SK-N-SH treated with all-trans-retinoic acid at 6 μM for 48 hours (cell line): ENCODE measurements around the gene EPN3.
A peak's percentile ranks its signal among the peaks of the same experiment; 100 is the strongest.

ENCODE experiments used
- ATAC-seq: fragments of 200-7000 bp; cut with Tn5 transposase; 3 replicates; pipeline ENCODE4 v1.9.1; 2020; ENCODE audit warnings: mild to moderate bottlenecking, moderate library complexity
- CSDC2 ChIP-seq: fragments of 250-450 bp; sonication (Bioruptor Pico); IDR thresholded peaks from 2 replicates; pipeline ENCODE4 v1.5.0; 2020; ENCODE audit warnings: mild to moderate bottlenecking, moderate library complexity
- CSRNP3 ChIP-seq: fragments of 250-450 bp; sonication (Bioruptor Pico); IDR thresholded peaks from 2 replicates; pipeline ENCODE4 v1.5.1; 2021; ENCODE audit warnings: mild to moderate bottlenecking, moderate library complexity
- ESRRG ChIP-seq: fragments of 250-450 bp; sonication (Bioruptor Pico); IDR thresholded peaks from 2 replicates; pipeline ENCODE4 v1.6.1; 2021; ENCODE audit warnings: mild to moderate bottlenecking
- GLIS3 ChIP-seq: fragments of 250-450 bp; sonication (Bioruptor Pico); IDR thresholded peaks from 2 replicates; pipeline ENCODE4 v1.5.0; 2020; ENCODE audit warnings: mild to moderate bottlenecking, moderate library complexity
- ISL1 ChIP-seq: fragments of 250-450 bp; sonication (Bioruptor Pico); IDR thresholded peaks from 2 replicates; pipeline ENCODE4 v2.1.2; 2022; ENCODE audit warnings: mild to moderate bottlenecking, moderate library complexity
- OSR1 ChIP-seq: fragments of 250-450 bp; sonication (Bioruptor Pico); IDR thresholded peaks from 2 replicates; pipeline ENCODE4 v1.8.0; 2022; ENCODE audit warnings: moderate library complexity, mild to moderate bottlenecking, inconsistent platforms
- PATZ1 ChIP-seq: fragments of 250-450 bp; sonication (Bioruptor Pico); IDR thresholded peaks from 2 replicates; pipeline ENCODE4 v1.8.0; 2020; ENCODE audit warnings: mild to moderate bottlenecking, moderate library complexity, borderline replicate concordance
- PPARA ChIP-seq: fragments of 250-450 bp; sonication (Bioruptor Pico); IDR thresholded peaks from 2 replicates; pipeline ENCODE4 v1.5.0; 2020; ENCODE audit warnings: mild to moderate bottlenecking, borderline replicate concordance
- RARB ChIP-seq: fragments of 250-450 bp; sonication (Bioruptor Pico); IDR thresholded peaks from 2 replicates; pipeline ENCODE4 v1.8.0; 2021; ENCODE audit warnings: mild to moderate bottlenecking, moderate library complexity
- SNAI2 ChIP-seq: fragments of 250-450 bp; sonication (Bioruptor Pico); IDR thresholded peaks from 2 replicates; pipeline ENCODE4 v1.5.0; 2020; ENCODE audit warnings: mild to moderate bottlenecking, moderate library complexity
- TCF4 ChIP-seq: fragments of 250-450 bp; sonication (Bioruptor Pico); IDR thresholded peaks from 2 replicates; pipeline ENCODE4 v1.8.0; 2021; ENCODE audit warnings: mild to moderate bottlenecking, moderate library complexity, borderline replicate concordance
- TOX ChIP-seq: fragments of 250-450 bp; sonication (Bioruptor Pico); IDR thresholded peaks from 2 replicates; pipeline ENCODE4 v1.8.0; 2021; ENCODE audit warnings: mild to moderate bottlenecking, moderate library complexity, borderline replicate concordance
- ZC3H10 ChIP-seq: fragments of 250-450 bp; sonication (Bioruptor Pico); IDR thresholded peaks from 2 replicates; pipeline ENCODE4 v1.5.1; 2021; ENCODE audit warnings: mild to moderate bottlenecking, moderate library complexity
- ZFP3 ChIP-seq: fragments of 250-450 bp; sonication (Bioruptor Pico); IDR thresholded peaks from 2 replicates; pipeline ENCODE4 v1.5.0; 2020; ENCODE audit warnings: mild to moderate bottlenecking, moderate library complexity
- ZFP30 ChIP-seq: fragments of 450-650 bp; formaldehyde crosslinking; IDR thresholded peaks from 2 replicates; pipeline ENCODE4 v1.5.0; 2022; ENCODE audit warnings: mild to moderate bottlenecking, moderate library complexity
- ZNF565 ChIP-seq: fragments of 450-650 bp; formaldehyde crosslinking; conservative IDR thresholded peaks from 2 replicates; pipeline ENCODE4 v1.5.0; 2020; ENCODE audit warnings: low read depth, mild to moderate bottlenecking, moderate library complexity
- ZNF70 ChIP-seq: fragments of 450-650 bp; formaldehyde crosslinking; IDR thresholded peaks from 2 replicates; pipeline ENCODE4 v1.5.0; 2020; ENCODE audit warnings: mild to moderate bottlenecking, moderate library complexity
- ZNF8 ChIP-seq: fragments of 450-650 bp; formaldehyde crosslinking; IDR thresholded peaks from 2 replicates; pipeline ENCODE4 v1.5.0; 2020; ENCODE audit warnings: mild to moderate bottlenecking, moderate library complexity
- TF ChIP-seq, protein P1 (sequence below): fragments of 250-450 bp; sonication (Bioruptor Pico); IDR thresholded peaks from 2 replicates; pipeline ENCODE4 v1.5.0; 2020; ENCODE audit warnings: mild to moderate bottlenecking, moderate library complexity
- TF ChIP-seq, protein P2 (sequence below): fragments of 250-450 bp; sonication (Bioruptor Pico); IDR thresholded peaks from 2 replicates; pipeline ENCODE4 v1.8.0; 2021; ENCODE audit warnings: low read depth, mild to moderate bottlenecking, moderate library complexity, borderline replicate concordance
- TF ChIP-seq, protein P3 (sequence below): fragments of 250-450 bp; sonication (Bioruptor Pico); IDR thresholded peaks from 2 replicates; pipeline ENCODE4 v1.5.1; 2020; ENCODE audit warnings: low read depth, mild to moderate bottlenecking, moderate library complexity

Gene EPN3

GRCh38 chr17:50532452-50533024 is at the start of gene EPN3:
Gene EPN3, plus strand, starts transcription at chr17:50532735. Its CDS starts 3,822 bp downstream, at chr17:50536557.
- peak; percentile 79 for ATAC-seq
- no peak for TF ChIP-seq OSR1 (CRISPR knock-in tag)
- TF ChIP-seq TOX (CRISPR knock-in tag) = no peak
- TF ChIP-seq CSRNP3 (CRISPR knock-in tag) = no peak
- TF ChIP-seq GLIS3 (CRISPR knock-in tag) = no peak
- no peak for TF ChIP-seq SNAI2 (CRISPR knock-in tag)
- TF ChIP-seq ZFP3 (CRISPR knock-in tag) = no peak
- no peak for TF ChIP-seq ZC3H10 (CRISPR knock-in tag)
- TF ChIP-seq RARB (CRISPR knock-in tag) = no peak
- no peak for TF ChIP-seq ESRRG (CRISPR knock-in tag)
- no peak for TF ChIP-seq PPARA (CRISPR knock-in tag)
- TF ChIP-seq TCF4 (CRISPR knock-in tag) = no peak
- TF ChIP-seq, protein P1, sequence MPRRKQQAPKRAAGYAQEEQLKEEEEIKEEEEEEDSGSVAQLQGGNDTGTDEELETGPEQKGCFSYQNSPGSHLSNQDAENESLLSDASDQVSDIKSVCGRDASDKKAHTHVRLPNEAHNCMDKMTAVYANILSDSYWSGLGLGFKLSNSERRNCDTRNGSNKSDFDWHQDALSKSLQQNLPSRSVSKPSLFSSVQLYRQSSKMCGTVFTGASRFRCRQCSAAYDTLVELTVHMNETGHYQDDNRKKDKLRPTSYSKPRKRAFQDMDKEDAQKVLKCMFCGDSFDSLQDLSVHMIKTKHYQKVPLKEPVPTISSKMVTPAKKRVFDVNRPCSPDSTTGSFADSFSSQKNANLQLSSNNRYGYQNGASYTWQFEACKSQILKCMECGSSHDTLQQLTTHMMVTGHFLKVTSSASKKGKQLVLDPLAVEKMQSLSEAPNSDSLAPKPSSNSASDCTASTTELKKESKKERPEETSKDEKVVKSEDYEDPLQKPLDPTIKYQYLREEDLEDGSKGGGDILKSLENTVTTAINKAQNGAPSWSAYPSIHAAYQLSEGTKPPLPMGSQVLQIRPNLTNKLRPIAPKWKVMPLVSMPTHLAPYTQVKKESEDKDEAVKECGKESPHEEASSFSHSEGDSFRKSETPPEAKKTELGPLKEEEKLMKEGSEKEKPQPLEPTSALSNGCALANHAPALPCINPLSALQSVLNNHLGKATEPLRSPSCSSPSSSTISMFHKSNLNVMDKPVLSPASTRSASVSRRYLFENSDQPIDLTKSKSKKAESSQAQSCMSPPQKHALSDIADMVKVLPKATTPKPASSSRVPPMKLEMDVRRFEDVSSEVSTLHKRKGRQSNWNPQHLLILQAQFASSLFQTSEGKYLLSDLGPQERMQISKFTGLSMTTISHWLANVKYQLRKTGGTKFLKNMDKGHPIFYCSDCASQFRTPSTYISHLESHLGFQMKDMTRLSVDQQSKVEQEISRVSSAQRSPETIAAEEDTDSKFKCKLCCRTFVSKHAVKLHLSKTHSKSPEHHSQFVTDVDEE (CRISPR knock-in tag) = no peak
- no peak for TF ChIP-seq ZNF70

GRCh38 chr17:50483266-50483665 is 49.3 kb upstream of the EPN3 start:
- no peak for TF ChIP-seq ISL1
- ATAC-seq = no peak

- ATAC-seq = no peak
- TF ChIP-seq OSR1 (CRISPR knock-in tag) (no peak), ZC3H10 (CRISPR knock-in tag) (no peak), RARB (CRISPR knock-in tag) (no peak), PATZ1 (CRISPR knock-in tag) (no peak), ZFP30 (no peak), TOX (CRISPR knock-in tag) (no peak), ZNF70 (no peak), ESRRG (CRISPR knock-in tag) (no peak), PPARA (CRISPR knock-in tag) (no peak), CSDC2 (CRISPR knock-in tag) (no peak), ZNF565 (CRISPR knock-in tag) (no peak), ZNF8 (CRISPR knock-in tag) (no peak), TCF4 (CRISPR knock-in tag) (no peak), ZFP3 (CRISPR knock-in tag) (no peak), GLIS3 (CRISPR knock-in tag) (no peak), ISL1 (no peak)
- TF ChIP-seq, protein P2, sequence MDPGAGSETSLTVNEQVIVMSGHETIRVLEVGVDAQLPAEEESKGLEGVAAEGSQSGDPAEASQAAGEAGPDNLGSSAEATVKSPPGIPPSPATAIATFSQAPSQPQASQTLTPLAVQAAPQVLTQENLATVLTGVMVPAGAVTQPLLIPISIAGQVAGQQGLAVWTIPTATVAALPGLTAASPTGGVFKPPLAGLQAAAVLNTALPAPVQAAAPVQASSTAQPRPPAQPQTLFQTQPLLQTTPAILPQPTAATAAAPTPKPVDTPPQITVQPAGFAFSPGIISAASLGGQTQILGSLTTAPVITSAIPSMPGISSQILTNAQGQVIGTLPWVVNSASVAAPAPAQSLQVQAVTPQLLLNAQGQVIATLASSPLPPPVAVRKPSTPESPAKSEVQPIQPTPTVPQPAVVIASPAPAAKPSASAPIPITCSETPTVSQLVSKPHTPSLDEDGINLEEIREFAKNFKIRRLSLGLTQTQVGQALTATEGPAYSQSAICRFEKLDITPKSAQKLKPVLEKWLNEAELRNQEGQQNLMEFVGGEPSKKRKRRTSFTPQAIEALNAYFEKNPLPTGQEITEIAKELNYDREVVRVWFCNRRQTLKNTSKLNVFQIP (CRISPR knock-in tag) = no peak
- TF ChIP-seq, protein P1 (CRISPR knock-in tag) = no peak
- TF ChIP-seq, protein P3, sequence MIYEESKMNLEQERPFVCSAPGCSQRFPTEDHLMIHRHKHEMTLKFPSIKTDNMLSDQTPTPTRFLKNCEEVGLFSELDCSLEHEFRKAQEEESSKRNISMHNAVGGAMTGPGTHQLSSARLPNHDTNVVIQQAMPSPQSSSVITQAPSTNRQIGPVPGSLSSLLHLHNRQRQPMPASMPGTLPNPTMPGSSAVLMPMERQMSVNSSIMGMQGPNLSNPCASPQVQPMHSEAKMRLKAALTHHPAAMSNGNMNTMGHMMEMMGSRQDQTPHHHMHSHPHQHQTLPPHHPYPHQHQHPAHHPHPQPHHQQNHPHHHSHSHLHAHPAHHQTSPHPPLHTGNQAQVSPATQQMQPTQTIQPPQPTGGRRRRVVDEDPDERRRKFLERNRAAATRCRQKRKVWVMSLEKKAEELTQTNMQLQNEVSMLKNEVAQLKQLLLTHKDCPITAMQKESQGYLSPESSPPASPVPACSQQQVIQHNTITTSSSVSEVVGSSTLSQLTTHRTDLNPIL (CRISPR knock-in tag) = no peak
Measured at GRCh38 chr17:50484386-50485155, 48.0 kb upstream of the EPN3 start.
